Epithelial cell of prostate (primary cell): Measurements from ENCODE around the gene CYP2R1.
"Not testable (repeated sequence)": the region's sequence is repeated elsewhere in the genome, so short reads cannot be mapped to it uniquely, and the experiment has no call there.

ENCODE experiments used
- DNase-seq: peaks from one replicate; pipeline ENCODE4 v3.0.0-alpha.2; 2011; ENCODE audit warnings: low read depth, low spot score
- H3K27ac ChIP-seq: fragments of 450-650 bp; 2 replicates; pipeline ENCODE4 v1.5.1; 2017; ENCODE audit warnings: mild to moderate bottlenecking

Gene CYP2R1

GRCh38 chr11:14894657-14895598 lies 2.9 kb upstream of the CYP2R1 start:
- peak overlapping the region; percentile 50 for H3K27ac ChIP-seq
- no peak for DNase-seq

- H3K27ac ChIP-seq: peak overlapping the region; percentile 85
- DNase-seq: no peak
Measured at GRCh38 chr11:14892577-14892976, 546 bp upstream of the CYP2R1 start.

- peak; percentile 50 for DNase-seq
- peak overlapping the region; percentile 85 for H3K27ac ChIP-seq
Measured at GRCh38 chr11:14891143-14892035, 642 bp downstream of the CYP2R1 start.

GRCh38 chr11:14886513-14886912 lies 5.5 kb downstream of the CYP2R1 start:
- no peak for DNase-seq
- no peak overlapping the region for H3K27ac ChIP-seq

GRCh38 chr11:14884667-14885273 lies 7.3 kb downstream of the CYP2R1 start:
- no peak overlapping the region for H3K27ac ChIP-seq
- DNase-seq: no peak

GRCh38 chr11:14883683-14884082 lies 8.3 kb downstream of the CYP2R1 start:
- not testable (repeated sequence) for DNase-seq, H3K27ac ChIP-seq

- no peak overlapping the region for H3K27ac ChIP-seq
- DNase-seq: no peak
Measured at GRCh38 chr11:14882196-14882595, 9.8 kb downstream of the CYP2R1 start.

GRCh38 chr11:14881576-14882193 lies 10.3 kb downstream of the CYP2R1 start:
- DNase-seq: no peak
- no peak overlapping the region for H3K27ac ChIP-seq

GRCh38 chr11:14875163-14875562 lies 16.9 kb downstream of the CYP2R1 start:
- DNase-seq: no peak
- no peak overlapping the region for H3K27ac ChIP-seq

GRCh38 chr11:14873632-14874031 lies 18.4 kb downstream of the CYP2R1 start:
- DNase-seq: no peak
- no peak overlapping the region for H3K27ac ChIP-seq

- no peak for DNase-seq
Measured at GRCh38 chr11:14872032-14872431, 20.0 kb downstream of the CYP2R1 start.

GRCh38 chr11:14863775-14864174 lies 28.3 kb downstream of the CYP2R1 start:
- H3K27ac ChIP-seq, DNase-seq: not testable (repeated sequence)

More at GRCh38 chr11:14872032-14872431, 20.0 kb downstream of the CYP2R1 start:
- no peak overlapping the region for H3K27ac ChIP-seq

GRCh38 chr11:14861680-14862079 lies 30.4 kb downstream of the CYP2R1 start:
- no peak for DNase-seq

GRCh38 chr11:14860511-14860910 lies 31.5 kb downstream of the CYP2R1 start:
- H3K27ac ChIP-seq: no peak overlapping the region
- no peak for DNase-seq

More at GRCh38 chr11:14861680-14862079, 30.4 kb downstream of the CYP2R1 start:
- no peak overlapping the region for H3K27ac ChIP-seq

GRCh38 chr11:14858404-14858803 lies 33.6 kb downstream of the CYP2R1 start:
- H3K27ac ChIP-seq: no peak overlapping the region

GRCh38 chr11:14857621-14858020 lies 34.4 kb downstream of the CYP2R1 start:
- no peak overlapping the region for H3K27ac ChIP-seq
- DNase-seq: no peak

More at GRCh38 chr11:14858404-14858803, 33.6 kb downstream of the CYP2R1 start:
- DNase-seq: no peak

- no peak for DNase-seq
- H3K27ac ChIP-seq: no peak overlapping the region
Measured at GRCh38 chr11:14855890-14856289, 36.1 kb downstream of the CYP2R1 start.

- DNase-seq: peak; percentile 22
- H3K27ac ChIP-seq: peak overlapping the region; percentile 12
Measured at GRCh38 chr11:14854057-14854456, 38.0 kb downstream of the CYP2R1 start.

GRCh38 chr11:14852571-14853177 lies 39.4 kb downstream of the CYP2R1 start:
- H3K27ac ChIP-seq: peak overlapping the region; percentile 25
- DNase-seq: no peak
